GM12872 (cell line): ENCODE data around the gene CCDC171.

ENCODE experiments used
- TF ChIP-seq, protein P1 (sequence below): IDR thresholded peaks from 3 replicates; pipeline ENCODE4 v1.5.1; 2011; ENCODE audit warnings: low read depth, mild to moderate bottlenecking, low read length, moderate library complexity; ENCODE audit not compliant: insufficient read depth

CCDC171 gene

DNA sequence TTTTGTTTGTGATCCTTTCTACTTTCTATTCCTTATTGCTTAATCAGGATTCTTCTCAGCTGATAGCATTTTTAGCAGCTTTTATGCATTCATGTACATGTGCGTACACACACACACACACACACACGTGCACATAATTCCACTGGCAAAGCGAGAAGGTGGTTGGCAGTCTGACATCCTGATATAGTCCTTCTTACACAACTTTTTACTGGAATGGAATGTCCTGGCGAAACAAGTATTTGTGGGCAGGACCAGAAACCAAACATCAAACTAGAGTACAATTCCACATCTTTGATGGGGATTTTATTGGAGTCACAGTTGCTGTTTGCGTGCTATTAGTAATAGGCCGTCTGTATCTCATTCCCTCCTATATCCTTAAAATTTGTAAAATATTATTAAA lies 356.5 kb downstream of the CCDC171 start:
- TF ChIP-seq, protein P1, sequence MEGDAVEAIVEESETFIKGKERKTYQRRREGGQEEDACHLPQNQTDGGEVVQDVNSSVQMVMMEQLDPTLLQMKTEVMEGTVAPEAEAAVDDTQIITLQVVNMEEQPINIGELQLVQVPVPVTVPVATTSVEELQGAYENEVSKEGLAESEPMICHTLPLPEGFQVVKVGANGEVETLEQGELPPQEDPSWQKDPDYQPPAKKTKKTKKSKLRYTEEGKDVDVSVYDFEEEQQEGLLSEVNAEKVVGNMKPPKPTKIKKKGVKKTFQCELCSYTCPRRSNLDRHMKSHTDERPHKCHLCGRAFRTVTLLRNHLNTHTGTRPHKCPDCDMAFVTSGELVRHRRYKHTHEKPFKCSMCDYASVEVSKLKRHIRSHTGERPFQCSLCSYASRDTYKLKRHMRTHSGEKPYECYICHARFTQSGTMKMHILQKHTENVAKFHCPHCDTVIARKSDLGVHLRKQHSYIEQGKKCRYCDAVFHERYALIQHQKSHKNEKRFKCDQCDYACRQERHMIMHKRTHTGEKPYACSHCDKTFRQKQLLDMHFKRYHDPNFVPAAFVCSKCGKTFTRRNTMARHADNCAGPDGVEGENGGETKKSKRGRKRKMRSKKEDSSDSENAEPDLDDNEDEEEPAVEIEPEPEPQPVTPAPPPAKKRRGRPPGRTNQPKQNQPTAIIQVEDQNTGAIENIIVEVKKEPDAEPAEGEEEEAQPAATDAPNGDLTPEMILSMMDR = no peak

DNA sequence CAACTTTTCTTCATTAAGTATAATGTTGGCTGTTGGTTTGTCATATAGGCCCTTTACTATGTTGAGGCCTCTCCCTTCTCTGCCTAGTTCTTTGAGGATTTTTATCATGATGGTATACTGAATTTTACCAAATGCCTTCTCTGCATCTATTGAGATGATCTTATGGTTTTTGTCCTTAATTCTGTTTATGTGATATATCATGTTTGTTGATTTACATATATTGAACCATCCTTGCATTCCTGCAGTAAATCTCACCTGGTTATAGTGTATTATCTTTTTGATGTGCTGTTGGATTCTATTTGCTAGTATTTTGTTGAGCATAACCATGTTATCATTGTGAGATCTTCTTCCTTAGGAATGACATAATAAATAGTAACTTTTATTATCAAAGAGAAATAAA lies 362.9 kb downstream of the CCDC171 start:
- TF ChIP-seq, protein P1 = no peak

- TF ChIP-seq, protein P1 = no peak
These were observed 374.3 kb downstream of the CCDC171 start for GRCh38 chr9:15927161-15927560.

DNA sequence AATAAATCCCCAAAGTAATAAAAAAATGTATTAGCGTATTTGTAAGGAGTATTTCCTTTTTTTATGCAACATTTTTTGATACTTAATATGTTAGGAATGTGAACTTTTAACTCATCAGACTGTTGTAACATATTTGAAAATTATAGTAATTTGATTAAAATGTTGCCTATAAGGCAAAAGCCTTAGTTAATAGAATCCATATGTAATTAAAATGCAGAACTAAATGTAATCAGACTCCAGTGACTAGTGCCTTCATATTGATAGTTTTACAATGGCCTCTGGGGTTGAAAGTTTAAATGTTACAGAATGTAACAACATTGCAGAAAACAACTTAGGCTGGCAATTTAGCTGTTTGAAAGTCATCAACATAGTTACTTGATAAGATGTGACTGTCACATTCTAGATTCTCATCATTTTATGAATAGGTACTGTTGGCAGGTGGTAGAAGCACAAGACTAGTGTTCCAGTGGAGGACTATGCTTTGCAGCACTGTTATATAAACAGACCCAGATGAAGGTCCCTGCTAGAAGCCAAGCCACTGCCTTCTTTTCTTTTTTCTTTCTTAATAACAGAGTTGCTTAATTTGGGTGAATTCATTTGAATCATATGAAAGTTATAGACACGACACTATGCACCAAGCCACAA lies 382.9 kb downstream of the CCDC171 start:
- TF ChIP-seq, protein P1 = no peak

DNA sequence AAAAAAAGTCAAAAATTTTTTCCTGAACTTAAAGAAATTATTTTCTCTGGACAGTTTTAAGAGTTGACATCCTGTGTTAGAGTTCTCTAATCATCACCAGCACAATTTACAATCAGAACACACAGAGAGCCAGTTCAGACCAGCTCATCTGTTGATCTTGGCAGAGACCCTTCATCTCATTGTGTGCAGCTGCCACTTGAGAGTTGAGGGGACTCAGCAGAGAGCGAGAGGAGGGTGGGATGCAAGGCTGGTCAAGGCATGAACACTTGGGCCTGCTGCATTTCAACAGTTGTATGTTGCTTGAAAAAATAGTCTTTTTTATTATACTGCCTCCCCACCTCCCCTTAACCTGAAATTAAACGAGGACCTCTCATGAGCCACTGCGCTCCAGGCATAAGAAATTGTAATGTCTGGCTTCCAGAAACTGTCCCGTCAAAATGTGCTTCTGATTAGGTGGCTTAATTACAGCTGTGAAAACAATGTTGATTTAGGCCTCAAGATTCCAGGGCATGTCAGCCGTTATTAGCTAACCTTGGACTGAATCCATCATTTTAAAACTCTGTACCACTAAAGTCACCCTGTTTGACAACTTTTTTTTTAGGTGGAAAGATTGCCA lies 383.6 kb downstream of the CCDC171 start:
- TF ChIP-seq, protein P1 = no peak

DNA sequence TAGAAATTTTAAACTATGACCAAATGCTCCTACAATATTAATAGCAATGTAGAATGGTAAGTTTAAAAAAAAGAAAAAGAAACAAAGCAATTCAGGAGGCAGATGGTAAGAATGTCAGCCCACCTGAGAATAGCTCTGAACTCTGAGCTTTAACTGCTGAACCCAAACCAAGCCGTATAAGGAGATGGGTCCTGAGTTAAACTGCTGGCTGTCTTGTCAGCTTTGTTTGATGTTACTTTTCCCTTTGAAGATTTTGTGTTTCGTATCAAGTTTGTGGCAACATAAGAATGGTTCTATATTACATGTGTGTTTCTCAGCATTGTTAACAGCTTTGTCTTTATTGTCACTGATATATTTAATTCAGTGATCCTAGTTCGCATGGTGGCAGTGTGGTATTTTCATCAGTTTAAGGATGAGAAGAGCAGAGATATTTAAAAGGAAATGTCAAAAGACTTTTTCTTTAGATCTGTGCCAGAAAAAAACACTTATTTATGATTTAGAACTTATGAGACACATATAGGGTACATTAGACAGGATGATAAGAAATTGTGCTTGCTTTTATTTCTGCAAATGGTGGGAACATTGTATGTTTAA lies 390.1 kb downstream of the CCDC171 start:
- TF ChIP-seq, protein P1 = no peak

- TF ChIP-seq, protein P1 = no peak
These were observed 391.5 kb downstream of the CCDC171 start for GRCh38 chr9:15944341-15944740.
